VCaP (cell line): Measurements from ENCODE around the gene CFAP100.

Experiments used
- H3K27ac ChIP-seq: fragments of 450-650 bp; 2 replicates; pipeline ENCODE4 v1.5.1; 2017
- CTCF ChIP-seq: fragments of 450-650 bp; conservative IDR thresholded peaks from 2 replicates; pipeline ENCODE4 v1.5.1; 2017; ENCODE audit warnings: mild to moderate bottlenecking, moderate library complexity

CFAP100 gene

DNA sequence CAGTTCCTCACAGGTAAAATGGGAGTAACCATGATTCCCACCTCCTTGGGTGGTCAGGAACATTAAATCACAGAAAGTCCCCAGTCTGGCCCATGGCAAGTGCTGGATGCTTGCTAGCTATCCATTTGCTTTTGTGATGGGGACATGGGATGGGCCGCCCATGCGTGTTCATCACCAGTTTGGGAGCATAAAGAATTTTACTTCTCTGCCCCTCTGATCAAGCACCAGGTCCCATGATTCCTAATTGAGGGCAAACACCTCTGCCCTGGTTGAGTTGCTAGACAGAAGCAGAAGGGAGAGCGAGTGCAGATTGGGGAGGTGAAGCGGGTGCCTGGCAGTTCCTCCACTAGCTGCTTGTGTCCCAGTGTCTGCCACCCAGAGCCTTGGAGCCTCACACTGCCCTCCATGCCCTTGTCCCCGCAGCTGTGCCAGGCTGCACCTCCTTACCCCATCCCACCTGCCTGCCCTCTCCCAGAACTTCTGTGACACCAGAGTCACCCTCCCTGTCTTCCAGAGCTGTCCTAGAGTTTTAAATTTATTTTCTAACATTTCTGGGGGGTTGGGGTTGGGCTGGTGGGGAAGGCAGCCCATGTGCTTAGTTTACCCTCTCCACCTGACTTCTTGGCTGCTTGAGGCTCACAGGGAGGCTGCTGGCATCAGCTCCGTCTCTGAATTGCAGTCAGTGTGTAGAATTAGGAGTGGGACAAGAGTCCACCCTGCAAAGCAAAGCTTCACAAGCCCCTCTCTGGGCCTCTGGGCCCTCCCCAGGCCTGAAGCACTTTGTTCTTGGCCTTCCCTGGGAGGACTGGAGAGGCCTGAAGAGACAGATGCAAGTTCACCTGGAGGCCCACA lies 18.4 kb downstream of the CFAP100 start:
- H3K27ac ChIP-seq, result no peak overlapping the region
- no peak for TF ChIP-seq CTCF

GRCh38 chr3:126413693-126414080 lies 19.0 kb downstream of the CFAP100 start:
- no peak overlapping the region for H3K27ac ChIP-seq
- TF ChIP-seq CTCF, result no peak

DNA sequence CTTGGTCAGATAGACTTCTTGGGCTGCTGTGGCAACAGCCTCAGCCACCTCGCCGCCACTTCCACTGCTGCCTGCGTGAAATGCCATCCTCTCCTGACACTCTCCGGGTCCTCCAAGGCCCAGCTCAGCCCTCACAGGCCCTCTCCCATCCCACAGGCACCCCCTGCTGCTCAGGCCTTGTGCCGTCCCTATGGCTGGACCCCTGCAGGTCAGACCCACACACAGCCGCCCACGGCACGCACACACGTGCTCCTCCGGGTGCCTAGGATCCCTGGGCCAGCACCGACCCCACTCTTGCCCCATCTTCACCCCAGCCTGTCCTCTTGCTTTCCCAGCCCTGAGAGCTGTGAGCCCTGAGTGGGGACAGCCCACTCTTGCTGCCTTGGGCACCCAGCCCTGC lies 19.7 kb downstream of the CFAP100 start:
- no peak overlapping the region for H3K27ac ChIP-seq
- no peak for TF ChIP-seq CTCF

DNA sequence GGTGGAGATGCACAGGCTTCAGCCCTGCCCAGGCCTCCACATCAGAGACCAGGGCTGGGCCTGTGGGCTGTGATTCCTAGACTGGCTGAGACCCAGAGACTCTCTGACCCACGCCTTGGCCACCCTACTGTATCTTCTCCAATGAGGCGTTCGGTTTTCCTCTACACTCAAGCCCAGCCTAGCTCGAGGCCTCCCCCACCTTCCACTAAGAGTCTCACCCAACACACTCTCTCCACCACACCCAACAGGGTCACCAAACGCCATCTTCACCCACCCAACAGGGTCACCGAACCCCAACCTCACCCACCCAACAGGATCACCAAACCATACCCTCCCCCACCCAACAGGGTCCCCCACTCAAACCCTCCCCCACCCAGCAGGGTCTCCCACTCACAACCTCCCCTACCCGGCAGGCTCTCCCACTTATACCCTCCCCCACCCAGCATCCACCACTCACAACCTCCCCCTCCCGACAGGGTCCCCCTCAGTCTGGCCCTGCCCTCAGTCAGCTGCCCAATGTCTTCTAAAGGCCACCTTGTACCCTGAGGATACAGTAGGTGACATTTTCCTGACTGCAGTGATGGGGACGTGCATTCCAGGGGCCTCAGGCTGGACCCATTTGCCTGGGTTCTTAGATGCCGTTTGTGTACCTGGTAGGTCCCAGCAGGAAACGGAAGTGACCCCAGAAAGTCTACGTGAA lies 20.4 kb downstream of the CFAP100 start:
- H3K27ac ChIP-seq, result no peak overlapping the region
- TF ChIP-seq CTCF, result no peak

GRCh38 chr3:126415661-126416591 lies 21.2 kb downstream of the CFAP100 start:
- no peak overlapping the region for H3K27ac ChIP-seq
- no peak for TF ChIP-seq CTCF

DNA sequence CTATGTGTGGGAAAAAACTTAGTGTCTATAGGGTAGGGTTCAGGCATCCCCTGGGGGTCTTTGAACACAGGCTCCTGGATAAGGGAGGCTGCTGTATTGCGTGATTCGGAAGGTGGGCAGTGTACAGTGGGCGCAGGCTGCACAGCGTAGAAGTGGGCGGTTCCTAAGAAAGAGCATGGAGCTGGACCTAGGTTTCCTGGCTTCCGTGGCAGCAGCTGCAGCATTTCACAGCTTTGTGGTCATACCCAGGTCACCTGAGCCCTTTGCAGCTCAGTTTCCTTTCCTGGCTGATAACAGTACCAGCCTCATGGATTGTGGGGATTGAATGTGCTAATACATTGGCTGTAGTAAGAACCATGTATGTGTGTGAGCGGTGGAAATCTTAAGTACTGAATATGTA lies 22.2 kb downstream of the CFAP100 start:
- TF ChIP-seq CTCF, result no peak
- no peak overlapping the region for H3K27ac ChIP-seq

GRCh38 chr3:126417515-126417914 lies 22.8 kb downstream of the CFAP100 start:
- no peak for TF ChIP-seq CTCF

More at GRCh38 chr3:126417515-126417914, 22.8 kb downstream of the CFAP100 start:
- no peak overlapping the region for H3K27ac ChIP-seq
